SHP77 treated with DMSO at 0.1 percent for 48 hours (cell line): ENCODE measurements around the gene NUDT14.

Experiments used
- DNase-seq: peaks from one replicate; lab custom pipeline; 2025; lab: John Stamatoyannopoulos, UW

NUDT14 gene

DNA sequence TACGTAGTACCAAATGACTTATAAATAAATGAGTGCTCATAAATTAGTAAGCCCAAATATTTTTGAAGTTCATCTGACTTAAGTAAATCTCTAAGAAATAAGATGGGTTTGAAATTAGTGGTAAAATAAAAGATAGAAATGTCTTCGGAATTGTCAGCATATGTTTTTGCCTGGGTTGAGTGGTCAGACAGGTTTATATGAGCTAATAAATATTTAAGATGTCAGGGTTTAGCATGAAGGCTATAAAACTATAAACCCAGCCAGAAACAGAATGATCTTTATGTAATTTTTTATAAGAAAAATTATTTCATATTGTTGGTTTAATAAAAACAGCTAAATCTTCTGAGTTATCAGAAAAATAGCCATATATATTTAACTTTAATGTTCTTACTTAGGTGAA is 49.9 kb downstream of the NUDT14 start:
- no peak for DNase-seq

- no peak for DNase-seq
Measured at GRCh38 chr14:105128059-105128458, 53.1 kb downstream of the NUDT14 start.

- DNase-seq, result no peak
Measured at GRCh38 chr14:105126981-105127329, 54.2 kb downstream of the NUDT14 start.

- no peak for DNase-seq
Measured at GRCh38 chr14:105126126-105126980, 54.8 kb downstream of the NUDT14 start.

DNA sequence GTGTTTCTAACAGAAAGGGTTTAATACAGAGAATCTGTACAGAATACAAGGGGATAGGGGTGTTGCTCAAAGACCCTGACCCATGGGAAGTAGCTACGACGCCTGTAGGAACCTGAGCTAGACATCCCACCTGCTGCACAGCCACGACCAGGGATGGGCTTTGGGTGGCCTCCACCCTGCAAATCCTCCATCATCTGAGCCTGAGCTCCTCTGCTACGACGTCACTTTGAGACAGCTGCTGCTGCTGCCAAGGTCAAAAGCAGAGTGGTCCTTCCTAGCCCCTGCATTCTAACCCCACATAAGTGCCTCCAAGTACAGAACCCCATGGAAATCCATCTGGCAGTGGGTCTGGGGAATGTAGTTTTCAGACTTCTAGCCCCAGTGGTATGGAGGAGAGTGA is 56.3 kb downstream of the NUDT14 start:
- DNase-seq, result no peak

DNA sequence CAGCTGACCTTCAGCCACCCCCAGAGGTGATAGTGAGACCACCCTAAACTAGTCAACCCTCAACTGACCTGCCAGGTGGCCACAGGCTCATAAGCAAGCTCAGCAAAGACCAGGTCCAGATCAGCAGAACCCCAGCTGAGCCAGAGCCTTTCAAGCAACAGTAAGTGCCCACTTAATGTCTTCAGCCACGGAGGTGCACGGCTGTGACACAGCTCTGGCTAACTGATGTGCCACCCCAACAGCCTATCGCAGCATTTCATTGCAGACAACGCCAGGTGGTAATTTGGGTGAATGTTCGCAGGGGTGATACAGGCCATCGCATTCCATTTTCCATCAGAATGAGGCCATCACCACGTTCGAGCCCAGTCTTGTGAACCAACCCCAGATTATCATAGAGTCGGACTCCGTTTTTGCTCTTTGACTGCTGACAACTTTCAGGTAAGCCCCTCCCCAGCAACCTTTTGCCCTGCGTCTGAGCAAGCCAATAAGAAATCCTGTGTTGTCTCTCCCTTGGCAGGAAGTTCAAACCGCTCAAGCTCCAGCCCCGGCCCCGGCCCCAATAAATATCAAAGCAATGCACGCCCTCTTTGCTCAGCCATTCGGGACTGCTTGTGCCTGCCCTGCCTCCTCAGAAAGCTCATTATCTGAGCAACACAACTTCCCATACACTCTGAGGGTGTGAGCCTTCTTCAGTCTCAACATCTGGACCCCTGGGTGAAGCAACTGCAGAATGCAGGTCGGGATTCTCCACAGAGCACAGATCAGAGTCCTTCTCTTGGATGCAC is 56.9 kb downstream of the NUDT14 start:
- no peak for DNase-seq

DNA sequence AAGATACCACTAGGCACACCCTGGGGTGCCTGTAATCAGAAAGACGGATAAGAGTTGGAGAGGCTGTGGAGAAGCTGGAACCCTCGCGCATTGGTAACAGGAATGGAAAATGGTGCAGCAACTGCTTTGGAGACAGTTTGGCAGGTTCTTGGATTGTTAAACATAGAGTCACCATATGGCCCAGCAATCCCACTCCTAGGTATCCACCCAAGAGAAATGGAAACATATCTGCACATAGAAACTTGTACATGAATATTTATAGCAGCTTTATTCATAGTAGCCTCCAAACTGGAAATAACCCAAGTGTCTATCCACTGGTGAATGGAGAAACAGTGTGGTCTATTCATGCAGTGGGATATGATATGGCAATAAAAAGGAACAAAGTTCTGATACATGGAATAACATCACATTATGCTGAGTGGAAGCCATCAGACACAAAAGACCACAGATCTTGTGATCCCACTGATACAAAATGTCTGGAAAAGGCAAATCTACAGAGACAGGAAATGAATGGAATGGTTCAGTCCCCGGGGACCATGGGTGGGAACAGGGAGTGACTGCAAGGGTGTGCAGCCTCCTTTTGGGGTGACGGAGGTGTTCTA is 57.9 kb downstream of the NUDT14 start:
- DNase-seq, result no peak
